Coronary artery (tissue), 2 donors: ENCODE measurements around the gene NLGN1.

Source experiments
- DNase-seq: peaks from one replicate; pipeline ENCODE4 v3.0.0-alpha.2; 2017; ENCODE audit warnings: low spot score
- H3K27ac ChIP-seq, 2 donors: fragments of 200-600 bp; sonication (generic); one replicate each; pipeline ENCODE4 v1.5.1; 2016 to 2019
- H3K4me3 ChIP-seq: fragments of 200-600 bp; sonication (generic); 2 replicates; pipeline ENCODE4 v1.5.1; 2016; ENCODE audit warnings: mild to moderate bottlenecking, moderate library complexity
- TF ChIP-seq, protein P1 (sequence below): fragments of 200-600 bp; sonication (generic); IDR thresholded peaks from one replicate; pipeline ENCODE4 v1.5.1; 2019; ENCODE audit warnings: antibody characterized with exemption

The NLGN1 gene

DNA sequence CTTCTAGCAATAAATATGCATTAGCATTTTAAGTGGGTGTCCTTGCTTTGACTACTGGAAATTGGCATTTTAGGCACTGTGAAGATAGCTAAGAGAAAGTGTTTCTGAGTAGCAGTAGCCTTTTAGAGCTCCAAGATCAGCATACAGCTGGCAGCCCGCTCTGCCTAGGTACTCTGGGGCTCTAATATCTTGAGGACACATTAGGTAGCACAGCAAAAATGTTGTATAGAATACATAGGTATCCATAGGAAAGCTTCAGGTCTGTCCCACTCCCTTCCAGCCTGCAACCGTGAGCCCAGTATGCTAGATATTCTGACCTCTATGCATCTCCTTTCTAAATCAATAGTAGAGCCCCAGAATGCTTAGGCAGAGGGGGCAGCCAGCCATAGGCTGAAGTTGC is 670.5 kb downstream of the NLGN1 start:
- H3K4me3 ChIP-seq, result no peak overlapping the region
- no peak overlapping the region for H3K27ac ChIP-seq
- TF ChIP-seq, protein P1, sequence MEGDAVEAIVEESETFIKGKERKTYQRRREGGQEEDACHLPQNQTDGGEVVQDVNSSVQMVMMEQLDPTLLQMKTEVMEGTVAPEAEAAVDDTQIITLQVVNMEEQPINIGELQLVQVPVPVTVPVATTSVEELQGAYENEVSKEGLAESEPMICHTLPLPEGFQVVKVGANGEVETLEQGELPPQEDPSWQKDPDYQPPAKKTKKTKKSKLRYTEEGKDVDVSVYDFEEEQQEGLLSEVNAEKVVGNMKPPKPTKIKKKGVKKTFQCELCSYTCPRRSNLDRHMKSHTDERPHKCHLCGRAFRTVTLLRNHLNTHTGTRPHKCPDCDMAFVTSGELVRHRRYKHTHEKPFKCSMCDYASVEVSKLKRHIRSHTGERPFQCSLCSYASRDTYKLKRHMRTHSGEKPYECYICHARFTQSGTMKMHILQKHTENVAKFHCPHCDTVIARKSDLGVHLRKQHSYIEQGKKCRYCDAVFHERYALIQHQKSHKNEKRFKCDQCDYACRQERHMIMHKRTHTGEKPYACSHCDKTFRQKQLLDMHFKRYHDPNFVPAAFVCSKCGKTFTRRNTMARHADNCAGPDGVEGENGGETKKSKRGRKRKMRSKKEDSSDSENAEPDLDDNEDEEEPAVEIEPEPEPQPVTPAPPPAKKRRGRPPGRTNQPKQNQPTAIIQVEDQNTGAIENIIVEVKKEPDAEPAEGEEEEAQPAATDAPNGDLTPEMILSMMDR, result no peak
- DNase-seq, result no peak

DNA sequence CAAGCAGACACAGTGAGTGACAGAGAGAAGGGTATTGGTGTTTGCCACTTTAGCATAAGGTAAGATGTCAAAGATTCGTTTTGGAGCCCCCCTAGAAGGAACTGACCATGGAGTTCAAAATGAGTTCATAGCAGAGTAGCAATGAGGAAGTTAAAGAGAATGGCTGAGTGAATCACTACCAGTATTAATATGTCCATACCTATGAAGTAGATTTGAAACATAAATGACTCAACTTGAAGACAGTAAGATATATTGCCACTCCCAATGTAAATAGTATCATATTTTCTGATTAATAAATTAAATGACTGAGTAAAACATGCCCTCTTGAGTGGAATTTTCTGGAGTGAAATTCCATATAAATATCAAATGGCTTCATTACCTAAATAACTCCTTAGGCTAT is 675.1 kb downstream of the NLGN1 start:
- no peak for DNase-seq
- TF ChIP-seq, protein P1, result no peak
- no peak overlapping the region for H3K4me3 ChIP-seq
- no peak overlapping the region for H3K27ac ChIP-seq

DNA sequence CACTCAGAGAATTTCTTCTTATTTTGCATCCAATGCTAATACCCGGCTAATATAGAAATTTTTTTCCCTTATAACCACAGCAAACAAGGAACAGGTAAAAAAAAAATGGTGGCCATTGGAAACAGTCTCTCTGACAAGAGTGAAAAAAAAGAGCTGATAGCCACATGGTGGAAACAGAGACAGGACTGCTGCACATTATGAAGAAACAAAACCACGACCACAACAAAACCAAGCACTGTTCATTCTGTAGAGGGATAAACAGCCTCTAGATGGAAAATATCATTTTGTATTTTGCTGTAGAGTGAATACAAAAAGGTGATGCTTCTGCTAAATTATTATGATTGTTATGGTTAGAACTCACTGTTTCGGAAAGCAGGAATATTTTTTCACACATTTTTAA is 686.2 kb downstream of the NLGN1 start:
- TF ChIP-seq, protein P1, result no peak
- DNase-seq, result no peak
- no peak overlapping the region for H3K27ac ChIP-seq
- H3K4me3 ChIP-seq, result no peak overlapping the region

DNA sequence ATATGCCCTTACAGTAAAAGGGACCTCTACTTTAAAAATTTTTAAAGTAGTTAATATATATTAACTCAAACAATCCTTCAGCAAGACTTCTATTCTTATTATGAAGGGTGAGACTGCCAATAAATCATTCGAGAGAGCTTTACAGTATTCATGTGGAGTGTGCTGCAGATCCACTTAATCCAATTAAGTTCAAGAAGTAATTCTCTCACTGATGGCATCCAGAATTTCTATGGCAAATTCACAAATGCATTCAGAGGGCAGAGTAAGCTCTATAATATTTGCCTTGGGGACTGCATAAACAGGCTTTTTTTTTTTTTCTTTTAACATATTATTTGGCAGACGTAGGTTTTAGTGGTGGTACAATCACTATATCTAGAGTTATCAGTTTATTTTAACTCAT is 692.0 kb downstream of the NLGN1 start:
- no peak overlapping the region for H3K4me3 ChIP-seq
- TF ChIP-seq, protein P1, result no peak
- no peak overlapping the region for H3K27ac ChIP-seq
- no peak for DNase-seq

DNA sequence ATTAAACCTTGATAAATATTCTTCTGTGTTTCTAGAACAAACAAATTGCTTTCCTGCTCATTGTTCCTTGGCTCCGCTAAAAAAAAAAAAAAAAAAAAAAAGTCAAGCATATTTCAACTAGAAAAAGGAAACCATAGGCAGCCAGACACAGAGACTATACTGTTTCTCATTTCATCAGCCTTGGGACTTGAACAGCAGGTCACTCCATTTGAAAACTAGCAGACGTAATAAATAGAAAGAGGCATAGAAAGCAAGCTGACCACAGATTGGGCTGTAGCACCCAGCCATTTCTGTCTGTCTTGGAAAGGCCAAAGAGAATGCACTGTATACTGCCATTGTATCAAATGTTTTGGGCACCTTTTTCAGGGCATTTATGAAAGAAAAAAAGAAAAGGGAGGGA is 697.1 kb downstream of the NLGN1 start:
- Histone ChIP-seq H3K4me3 (no peak overlapping the region), H3K27ac (no peak overlapping the region)
- TF ChIP-seq, protein P1, result no peak
- no peak for DNase-seq

DNA sequence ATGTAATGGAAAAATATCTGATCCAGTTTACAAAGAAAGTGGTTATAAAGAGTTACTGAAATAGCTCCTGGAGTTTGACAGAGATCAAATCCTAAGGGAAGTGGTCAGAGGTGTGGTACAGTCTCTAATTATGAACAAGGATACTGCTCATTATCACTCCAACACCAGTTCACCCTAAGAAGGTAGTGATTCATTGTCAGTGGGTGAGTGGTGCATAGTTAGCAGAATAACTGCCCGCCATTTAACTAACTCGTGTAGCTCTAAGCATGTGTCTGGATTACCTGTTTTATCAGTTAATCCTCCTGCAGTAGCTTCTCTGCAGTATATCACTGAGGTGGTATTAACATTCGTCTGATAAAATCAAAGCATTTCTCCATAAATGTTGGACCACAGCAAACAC is 700.1 kb downstream of the NLGN1 start:
- Histone ChIP-seq H3K27ac (no peak overlapping the region), H3K4me3 (no peak overlapping the region)
- TF ChIP-seq, protein P1, result no peak
- no peak for DNase-seq

DNA sequence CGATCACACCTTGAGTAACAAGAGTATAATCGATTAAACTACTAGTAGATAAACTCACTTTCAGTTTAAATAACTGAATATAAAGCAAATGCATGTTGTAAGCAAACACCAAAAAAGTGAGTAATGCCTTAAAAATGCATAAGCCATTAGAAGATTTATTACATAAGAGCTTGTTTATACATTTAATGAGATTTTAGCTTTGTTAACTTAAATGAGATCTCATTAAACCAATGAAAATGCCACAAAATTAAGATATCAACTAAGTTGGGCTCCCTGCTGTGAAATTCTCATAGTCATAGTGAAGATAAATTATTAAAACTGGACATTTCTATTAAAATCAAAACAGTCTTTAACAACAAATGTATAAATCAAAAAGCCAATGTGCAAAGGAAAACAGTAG is 701.2 kb downstream of the NLGN1 start:
- DNase-seq, result no peak
- TF ChIP-seq, protein P1, result no peak
- Histone ChIP-seq H3K4me3 (no peak overlapping the region), H3K27ac (no peak overlapping the region)
